B cell (primary cell): ENCODE measurements around the gene ARID3A. TPM values are rescaled to one million over a fixed set of nuclear protein-coding genes. Genes with fewer than 3 reads are reported as not detected.

ENCODE experiments used
- ATAC-seq: fragments of 200-7000 bp; cut with Tn5 transposase; one replicate; pipeline ENCODE4 v1.10.0; 2021; ENCODE audit warnings: low read depth, mild to moderate bottlenecking, moderate number of reproducible peaks, moderate library complexity
- CTCF ChIA-PET: fragments of 350-600 bp; sonication (Branson Sonifier 250); formaldehyde crosslinking; loops from one replicate; lab custom pipeline; 2021; ENCODE audit warnings: antibody characterized with exemption, inconsistent platforms; lab: Charles Lee
- POLR2A ChIA-PET: fragments of 350-600 bp; sonication (Branson Sonifier 250); formaldehyde crosslinking; loops from one replicate; lab custom pipeline; 2021; ENCODE audit warnings: antibody characterized with exemption; lab: Charles Lee
- DNase-seq: peaks from one replicate; pipeline ENCODE4 v3.0.0; 2013
- H2AFZ ChIP-seq: 2 replicates; pipeline ENCODE4 v1.6.1; 2012; ENCODE audit warnings: mild to moderate bottlenecking, low read depth, low read length; ENCODE audit not compliant: insufficient read depth, poor library complexity, severe bottlenecking
- H3K27ac ChIP-seq, 2 donors: 1 replicate in 1 of 2; 2 replicates in 1 of 2; pipeline ENCODE4 v1.5.1; 2012 to 2013; ENCODE audit warnings: low read length in 2 of 2, mild to moderate bottlenecking in 2 of 2, moderate library complexity in 1 of 2
- H3K27me3 ChIP-seq, 4 experiments: fragments of 200-600 bp in 1 of 4; sonication (generic) in 1 of 4; replicated peaks in 1 of 4; 1 replicate in 2 of 4; 2 replicates in 2 of 4; pipeline versions ENCODE4 v1.6.1 to v1.7.0; 2013 to 2016; ENCODE audit warnings: low read length in 3 of 4, mild to moderate bottlenecking in 2 of 4, mixed read lengths in 1 of 4, moderate library complexity in 1 of 4; ENCODE audit not compliant: insufficient read depth in 4 of 4, control insufficient read depth in 3 of 4; ENCODE audit errors: control extremely low read depth in 1 of 4
- H3K36me3 ChIP-seq, 2 experiments: replicated peaks in 1 of 2; 1 replicate in 1 of 2; 2 replicates in 1 of 2; pipeline versions ENCODE4 v1.6.1 to v1.7.1; 2013; ENCODE audit warnings: low read length in 1 of 2; ENCODE audit not compliant: insufficient read depth in 2 of 2, control insufficient read depth in 1 of 2; ENCODE audit errors: control extremely low read depth in 1 of 2, extremely low read depth in 1 of 2
- H3K4me1 ChIP-seq, 2 donors: fragments of 200-600 bp in 1 of 2; sonication (generic) in 1 of 2; 1 replicate in 1 of 2; 2 replicates in 1 of 2; pipeline versions ENCODE4 v1.5.1 to v1.6.1; 2013 to 2017; ENCODE audit warnings: low read length in 2 of 2; ENCODE audit not compliant: control insufficient read depth in 2 of 2, insufficient read depth in 2 of 2
- H3K4me2 ChIP-seq: replicated peaks from 2 replicates; pipeline ENCODE3; 2012; ENCODE audit warnings: mild to moderate bottlenecking, low read depth, low read length; ENCODE audit not compliant: poor library complexity, severe bottlenecking
- H3K4me3 ChIP-seq, 5 experiments: fragments of 200-600 bp in 1 of 5; sonication (generic) in 1 of 5; 1 replicate in 3 of 5; 2 replicates in 2 of 5; pipeline versions ENCODE4 v1.5.1 to v1.7.0; 2011 to 2016; ENCODE audit warnings: low read length in 4 of 5, mild to moderate bottlenecking in 4 of 5, low read depth in 2 of 5, control low read depth in 1 of 5, moderate library complexity in 1 of 5; ENCODE audit not compliant: insufficient read depth in 1 of 5; ENCODE audit errors: control extremely low read depth in 1 of 5, extremely low read depth in 1 of 5
- H3K79me2 ChIP-seq: fragments of 200-600 bp; sonication (generic); one replicate; pipeline ENCODE4 v1.6.0; 2016; ENCODE audit warnings: low read length; ENCODE audit not compliant: control insufficient read depth, insufficient read depth
- H3K9ac ChIP-seq: fragments of 200-600 bp; sonication (generic); 2 replicates; pipeline ENCODE4 v1.6.1; 2017; ENCODE audit warnings: mild to moderate bottlenecking, low read length, moderate library complexity
- H3K9me3 ChIP-seq, 3 donors: one replicate each; pipeline versions ENCODE4 v1.6.1 to v1.7.1; 2013; ENCODE audit warnings: low read length in 2 of 3; ENCODE audit not compliant: control insufficient read depth in 2 of 3, insufficient read depth in 1 of 3; ENCODE audit errors: control extremely low read depth in 1 of 3
- H4K20me1 ChIP-seq: 2 replicates; pipeline ENCODE4 v1.6.0; 2012; ENCODE audit warnings: mild to moderate bottlenecking, low read length; ENCODE audit not compliant: insufficient read depth, control insufficient read depth, poor library complexity, severe bottlenecking
- H3K27ac Mint-ChIP-seq: one replicate; pipeline ENCODE4 v1.8.0; 2021; ENCODE audit warnings: mixed read lengths
- H3K27me3 Mint-ChIP-seq: one replicate; pipeline ENCODE4 v1.8.0; 2021; ENCODE audit warnings: mixed read lengths
- H3K4me1 Mint-ChIP-seq: one replicate; pipeline ENCODE4 v1.8.0; 2021; ENCODE audit warnings: mixed read lengths
- H3K4me3 Mint-ChIP-seq: one replicate; pipeline ENCODE4 v1.8.0; 2021; ENCODE audit warnings: mixed read lengths
- H3K9me3 Mint-ChIP-seq: one replicate; pipeline ENCODE4 v1.8.0; 2022; ENCODE audit warnings: mixed read lengths; ENCODE audit not compliant: insufficient read depth
- EZH2 ChIP-seq: IDR thresholded peaks from 2 replicates; pipeline ENCODE4 v1.6.1; 2012; ENCODE audit warnings: borderline replicate concordance, low read depth, mild to moderate bottlenecking, moderate library complexity, low read length; ENCODE audit not compliant: insufficient read depth, poor library complexity, severe bottlenecking
- WGBS: methylation state at CpG from one replicate; pipeline ENCODE4 v1.1.5; 2013; ENCODE audit warnings: missing lambda C conversion rate; ENCODE audit not compliant: insufficient coverage; 5-methylcytosine and 5-hydroxymethylcytosine counted together
- intact Hi-C: fragments of 100-400 bp; cut with micrococcal nuclease; formaldehyde crosslinking; loops from one replicate; pipeline ENCODE4 v1.10.0; 2022
- polyA plus RNA-seq: library from polyadenylated mRNA; depleted of rRNA; stranded (reverse); fragments of >200 nt; gene quantifications from 2 replicates; pipeline ENCODE4 v1.2.3, GENCODE V29; 2012
- total RNA-seq, 2 donors: library from RNA; stranded (reverse); fragments of 120-200 nt in 1 of 2; gene quantifications; 1 replicate in 1 of 2; 2 replicates in 1 of 2; pipeline versions ENCODE4 v1.2.3 to v1.2.4, GENCODE V29; 2013 to 2022
- TF ChIP-seq, protein P1 (sequence below): fragments of 200-600 bp; IDR thresholded peaks from one replicate; pipeline ENCODE4 v1.8.0; 2022; ENCODE audit warnings: antibody characterized with exemption, mild to moderate bottlenecking

ARID3A gene
- total and polyA plus RNA-seq, 2 donors (not counting 1 experiment from before 2014, with no cell fraction given), result 22.9 to 60.5 TPM

DNA sequence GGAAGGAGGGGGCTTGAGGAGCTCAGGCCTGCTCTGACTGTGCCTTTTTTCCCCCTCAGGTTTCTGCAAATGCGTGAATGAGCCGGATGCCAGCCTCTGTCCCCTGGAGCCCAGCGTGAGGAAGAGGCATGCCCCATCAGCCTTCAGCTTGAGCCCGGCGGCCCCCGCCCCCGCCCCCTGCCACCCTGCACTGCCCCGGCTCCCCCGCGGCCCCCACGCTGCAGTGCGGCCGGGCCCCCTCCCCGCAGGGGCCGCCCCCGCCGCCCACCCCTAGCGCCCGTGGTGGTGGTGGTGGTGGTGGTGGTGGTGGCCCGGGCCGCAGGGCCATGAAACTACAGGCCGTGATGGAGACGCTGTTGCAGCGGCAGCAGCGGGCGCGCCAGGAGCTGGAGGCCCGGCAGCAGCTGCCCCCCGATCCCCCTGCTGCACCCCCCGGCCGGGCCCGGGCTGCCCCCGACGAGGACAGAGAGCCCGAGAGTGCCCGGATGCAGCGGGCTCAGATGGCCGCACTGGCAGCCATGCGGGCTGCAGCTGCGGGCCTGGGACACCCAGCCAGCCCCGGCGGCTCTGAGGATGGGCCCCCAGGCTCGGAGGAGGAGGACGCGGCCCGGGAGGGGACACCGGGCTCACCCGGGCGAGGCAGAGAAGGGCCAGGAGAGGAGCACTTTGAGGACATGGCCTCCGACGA lies 3.5 kb downstream of the ARID3A start:
- H3K27me3 ChIP-seq, result no peaks in the 10 kb centered on the region
- no peak for ATAC-seq
- peaks cover 21 to 46% of the 10 kb centered on the region in 2 donors for H3K4me1 ChIP-seq
- ChIA-PET POLR2A (interaction anchor here (0.5 to 1.1 kb wide), 2 partner anchors 27 to 55 kb away, joined by 3 read pairs; partner anchors contain the start of gene WDR18), CTCF (no interaction called here)
- H3K9me3 Mint-ChIP-seq, result no peaks in the 10 kb centered on the region
- H3K27me3 Mint-ChIP-seq, result no peaks in the 10 kb centered on the region
- H3K27ac ChIP-seq, result no peak overlapping the region
- H3K4me1 Mint-ChIP-seq, result peaks cover 25% of the 10 kb centered on the region
- no peak overlapping the region for H3K4me2 ChIP-seq
- intact Hi-C loops, result loop anchor here (10.0 kb wide), 2 partner anchors 135 to 265 kb away; partner anchors contain the start of genes ARHGAP45 and RNF126
- no peak overlapping the region for H3K4me3 Mint-ChIP-seq
- peaks cover 24% of the 10 kb centered on the region for H4K20me1 ChIP-seq
- H3K9me3 ChIP-seq, result no peaks in the 10 kb centered on the region
- no peak overlapping the region for H3K9ac ChIP-seq
- WGBS, result 98% methylated on average over 26 of the region's 51 CpGs
- peak overlapping the region; percentile 65 for H3K27ac Mint-ChIP-seq
- no peak for DNase-seq
- no peak overlapping the region for H3K4me3 ChIP-seq
- peaks cover 34% of the 10 kb centered on the region for H3K79me2 ChIP-seq
- no peaks in the 10 kb centered on the region for H3K36me3 ChIP-seq
- TF ChIP-seq, protein P1, sequence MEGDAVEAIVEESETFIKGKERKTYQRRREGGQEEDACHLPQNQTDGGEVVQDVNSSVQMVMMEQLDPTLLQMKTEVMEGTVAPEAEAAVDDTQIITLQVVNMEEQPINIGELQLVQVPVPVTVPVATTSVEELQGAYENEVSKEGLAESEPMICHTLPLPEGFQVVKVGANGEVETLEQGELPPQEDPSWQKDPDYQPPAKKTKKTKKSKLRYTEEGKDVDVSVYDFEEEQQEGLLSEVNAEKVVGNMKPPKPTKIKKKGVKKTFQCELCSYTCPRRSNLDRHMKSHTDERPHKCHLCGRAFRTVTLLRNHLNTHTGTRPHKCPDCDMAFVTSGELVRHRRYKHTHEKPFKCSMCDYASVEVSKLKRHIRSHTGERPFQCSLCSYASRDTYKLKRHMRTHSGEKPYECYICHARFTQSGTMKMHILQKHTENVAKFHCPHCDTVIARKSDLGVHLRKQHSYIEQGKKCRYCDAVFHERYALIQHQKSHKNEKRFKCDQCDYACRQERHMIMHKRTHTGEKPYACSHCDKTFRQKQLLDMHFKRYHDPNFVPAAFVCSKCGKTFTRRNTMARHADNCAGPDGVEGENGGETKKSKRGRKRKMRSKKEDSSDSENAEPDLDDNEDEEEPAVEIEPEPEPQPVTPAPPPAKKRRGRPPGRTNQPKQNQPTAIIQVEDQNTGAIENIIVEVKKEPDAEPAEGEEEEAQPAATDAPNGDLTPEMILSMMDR, result no peak
- TF ChIP-seq EZH2, result no peak
- no peak overlapping the region for H2AFZ ChIP-seq

- Histone ChIP-seq H3K4me3 (no peak overlapping the region), H3K9ac (no peak overlapping the region), H3K36me3 (no peaks in the 10 kb centered on the region), H3K27ac (no peak overlapping the region), H3K79me2 (peaks cover 35% of the 10 kb centered on the region), H3K9me3 (no peaks in the 10 kb centered on the region), H2AFZ (no peak overlapping the region), H4K20me1 (peaks cover 25% of the 10 kb centered on the region), H3K4me1 (peaks cover 21 to 46% of the 10 kb centered on the region in 2 donors), H3K4me2 (no peak overlapping the region), H3K27me3 (no peaks in the 10 kb centered on the region)
- DNase-seq, result no peak
- intact Hi-C loops, result loop anchor here (10.0 kb wide), 2 partner anchors 135 to 265 kb away; partner anchors contain the start of genes ARHGAP45 and RNF126
- no peaks in the 10 kb centered on the region for H3K27me3 Mint-ChIP-seq
- H3K4me1 Mint-ChIP-seq, result peaks cover 24% of the 10 kb centered on the region
- POLR2A ChIA-PET, result interaction anchor here (0.6 kb wide), 1 partner anchor 329 kb away, joined by 4 read pairs; no protein-coding TSS in a partner anchor
- H3K9me3 Mint-ChIP-seq, result no peaks in the 10 kb centered on the region
- peak overlapping the region; percentile 65 for H3K27ac Mint-ChIP-seq
- no peak for ATAC-seq
- CTCF ChIA-PET, result no interaction called here
- H3K4me3 Mint-ChIP-seq, result no peak overlapping the region
- TF ChIP-seq, protein P1, result no peak
- no peak for TF ChIP-seq EZH2
- 97% methylated on average over 6 of the region's 6 CpGs for whole genome bisulfite sequencing
These were observed 4.0 kb downstream of the ARID3A start for GRCh38 chr19:929891-930258.
